PC-9 (cell line): Measurements from ENCODE around the gene CC2D2A. TPM values are rescaled to one million over a fixed set of nuclear protein-coding genes. Genes with fewer than 3 reads are reported as not detected.

Source experiments
- BruUV-seq: library from RNA; stranded (reverse); fragments of 400-500 nt; replicated peaks from 2 replicates; lab custom pipeline; 2021; lab: Mats Ljungman, UMichigan
- CTCF ChIA-PET: fragments of 300-600 bp; sonication (Branson Sonifier 250); formaldehyde crosslinking; loops from one replicate; lab custom pipeline; 2022; ENCODE audit warnings: antibody characterized with exemption; lab: Charles Lee
- POLR2A ChIA-PET: fragments of 300-600 bp; sonication (Branson Sonifier 250); formaldehyde crosslinking; loops from one replicate; lab custom pipeline; 2022; ENCODE audit warnings: antibody characterized with exemption; ENCODE audit not compliant: unreplicated experiment; lab: Charles Lee
- DNase-seq, 2 experiments: peaks; one replicate each; pipeline versions ENCODE4 v3.0.0 to v3.0.0-alpha.2; 2015 to 2022; ENCODE audit warnings: mixed read lengths in 1 of 2
- H2AFZ ChIP-seq: fragments of 200-600 bp; sonication (generic); 2 replicates; pipeline ENCODE4 v1.8.1; 2017; ENCODE audit warnings: antibody characterized with exemption
- H3F3A ChIP-seq: fragments of 200-600 bp; sonication (generic); 2 replicates; pipeline ENCODE4 v1.8.1; 2017; ENCODE audit warnings: antibody characterized with exemption, mild to moderate bottlenecking, low read depth; ENCODE audit not compliant: insufficient read depth
- H3K27ac ChIP-seq: fragments of 200-600 bp; sonication (generic); 2 replicates; pipeline ENCODE4 v1.6.1; 2016; ENCODE audit warnings: mixed run types
- H3K27me3 ChIP-seq: fragments of 200-600 bp; sonication (generic); 2 replicates; pipeline ENCODE4 v1.6.1; 2016; ENCODE audit warnings: low read depth, mixed run types; ENCODE audit not compliant: insufficient read depth
- H3K36me3 ChIP-seq: fragments of 200-600 bp; sonication (generic); 2 replicates; pipeline ENCODE4 v1.6.1; 2016; ENCODE audit warnings: low read depth, mixed run types
- H3K4me1 ChIP-seq: fragments of 200-600 bp; sonication (generic); replicated peaks from 2 replicates; pipeline ENCODE4 v1.6.1; 2016; ENCODE audit warnings: mixed run types; ENCODE audit not compliant: insufficient read depth
- H3K4me2 ChIP-seq: fragments of 200-600 bp; sonication (generic); 2 replicates; pipeline ENCODE4 v1.6.1; 2017; ENCODE audit warnings: mixed run types
- H3K4me3 ChIP-seq: fragments of 200-600 bp; sonication (generic); 2 replicates; pipeline ENCODE4 v1.6.1; 2016; ENCODE audit warnings: mixed run types
- H3K79me2 ChIP-seq: fragments of 200-600 bp; sonication (generic); 2 replicates; pipeline ENCODE4 v1.6.1; 2017; ENCODE audit warnings: low read depth, mixed run types
- H3K9me2 ChIP-seq: fragments of 200-600 bp; sonication (generic); 2 replicates; pipeline ENCODE4 v1.8.1; 2017; ENCODE audit warnings: mild to moderate bottlenecking; ENCODE audit not compliant: insufficient read depth
- H3K9me3 ChIP-seq: fragments of 200-600 bp; sonication (generic); 2 replicates; pipeline ENCODE4 v1.8.1; 2016; ENCODE audit warnings: low read depth; ENCODE audit not compliant: insufficient read depth
- H4K20me1 ChIP-seq: fragments of 200-600 bp; sonication (generic); 2 replicates; pipeline ENCODE4 v1.8.1; 2017; ENCODE audit not compliant: insufficient read depth
- CTCF ChIP-seq: fragments of 200-600 bp; sonication (generic); conservative IDR thresholded peaks from 2 replicates; pipeline ENCODE4 v1.6.1; 2017; ENCODE audit warnings: mixed run types, antibody characterized with exemption, mild to moderate bottlenecking, moderate library complexity
- EZH2 ChIP-seq: fragments of 200-600 bp; sonication (generic); IDR thresholded peaks from 2 replicates; pipeline ENCODE4 v1.8.0; 2017; ENCODE audit warnings: antibody characterized with exemption, low read depth
- intact Hi-C: fragments of 100-400 bp; cut with micrococcal nuclease; formaldehyde crosslinking; loops from one replicate; pipeline ENCODE4 v1.10.0; 2022; ENCODE audit not compliant: unreplicated experiment
- total RNA-seq: library from RNA; stranded (reverse); gene quantifications from 2 replicates; pipeline ENCODE4 v1.2.3, GENCODE V29; 2021

CC2D2A gene
- total RNA-seq, 1 experiment from 2014 or later, result 6.9 TPM

GRCh38 chr4:15545371-15545770 is 75.7 kb downstream of the CC2D2A start:
- H3K27ac ChIP-seq, result no peak overlapping the region
- ChIA-PET POLR2A (interaction anchor here (0.7 kb wide), 1 partner anchor 8 kb away, joined by 6 read pairs; no protein-coding TSS in a partner anchor), CTCF (no interaction called here)
- intact Hi-C loops, result no loop called here
- no peaks in the 10 kb centered on the region for H3K79me2 ChIP-seq
- H4K20me1 ChIP-seq, result no peaks in the 10 kb centered on the region
- no peak overlapping the region for H3K4me3 ChIP-seq
- no peaks in the 10 kb centered on the region for H3K36me3 ChIP-seq
- no peaks in the 10 kb centered on the region for H3K9me3 ChIP-seq
- no peaks in the 10 kb centered on the region for H3K9me2 ChIP-seq
- H2AFZ ChIP-seq, result no peak overlapping the region
- no peaks in the 10 kb centered on the region for H3F3A ChIP-seq
- no peak for TF ChIP-seq EZH2
- TF ChIP-seq CTCF, result no peak
- no peak overlapping the region for H3K4me2 ChIP-seq
- no peaks in the 10 kb centered on the region for H3K27me3 ChIP-seq
- DNase-seq, result no peak
- no peaks in the 10 kb centered on the region for H3K4me1 ChIP-seq
- no TSS peak for BruUV-seq

GRCh38 chr4:15547392-15547791 is 77.7 kb downstream of the CC2D2A start:
- intact Hi-C loops, result no loop called here
- Histone ChIP-seq H3K9me3 (no peaks in the 10 kb centered on the region), H3K9me2 (no peaks in the 10 kb centered on the region), H3K27me3 (no peaks in the 10 kb centered on the region), H3K4me3 (no peak overlapping the region), H2AFZ (no peak overlapping the region), H3K27ac (no peak overlapping the region), H3K79me2 (no peaks in the 10 kb centered on the region), H3K4me2 (no peak overlapping the region), H3F3A (no peaks in the 10 kb centered on the region), H3K4me1 (no peaks in the 10 kb centered on the region), H3K36me3 (no peaks in the 10 kb centered on the region), H4K20me1 (no peaks in the 10 kb centered on the region)
- ChIA-PET POLR2A (no interaction called here), CTCF (no interaction called here)
- BruUV-seq, result no TSS peak
- TF ChIP-seq EZH2 (no peak), CTCF (no peak)
- no peak for DNase-seq

DNA sequence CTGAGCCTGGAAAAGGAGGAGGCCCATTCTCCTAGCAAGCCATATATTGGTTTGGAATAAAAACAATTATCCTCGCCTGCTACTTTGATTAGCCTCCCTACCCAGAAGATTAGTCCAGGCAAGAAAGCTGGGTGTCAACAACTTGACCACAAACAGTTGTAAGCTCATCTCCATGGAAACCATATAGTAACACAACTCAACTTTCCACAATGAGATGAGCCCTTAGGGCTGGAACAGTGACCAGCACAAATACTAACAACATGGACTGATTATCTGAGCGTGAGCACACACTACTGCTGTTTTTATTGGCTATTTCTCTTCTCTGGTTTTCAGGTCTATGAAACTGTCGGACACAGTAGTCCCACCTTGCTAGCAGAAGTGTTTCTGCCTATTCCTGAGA is 80.8 kb downstream of the CC2D2A start:
- Histone ChIP-seq H3K36me3 (no peaks in the 10 kb centered on the region), H3K27me3 (no peaks in the 10 kb centered on the region), H3K79me2 (no peaks in the 10 kb centered on the region), H3K27ac (no peak overlapping the region), H3K4me3 (no peak overlapping the region), H3K4me1 (no peaks in the 10 kb centered on the region), H3K4me2 (no peak overlapping the region), H3K9me3 (no peaks in the 10 kb centered on the region), H2AFZ (no peak overlapping the region), H3F3A (no peaks in the 10 kb centered on the region), H4K20me1 (no peaks in the 10 kb centered on the region), H3K9me2 (no peaks in the 10 kb centered on the region)
- intact Hi-C loops, result no loop called here
- TF ChIP-seq CTCF (no peak), EZH2 (no peak)
- no TSS peak for BruUV-seq
- no peak for DNase-seq
- ChIA-PET CTCF (no interaction called here), POLR2A (no interaction called here)
